GM23248 (cell line): ENCODE measurements around the gene KCNAB1.

Experiments
- EZH2 ChIP-seq: fragments of 200-600 bp; sonication (generic); IDR thresholded peaks from 2 replicates; pipeline ENCODE4 v1.6.1; 2018; ENCODE audit warnings: antibody characterized with exemption, mild to moderate bottlenecking; ENCODE audit not compliant: insufficient read depth, poor library complexity, severe bottlenecking
- EZH2phosphoT487 ChIP-seq: fragments of 200-600 bp; sonication (generic); IDR thresholded peaks from 2 replicates; pipeline ENCODE4 v1.6.1; 2018; ENCODE audit warnings: antibody characterized with exemption, moderate library complexity, mild to moderate bottlenecking, low read depth; ENCODE audit not compliant: insufficient read depth

GRCh38 chr3:156396851-156397250, 276.5 kb downstream of the KCNAB1 start:
- TF ChIP-seq EZH2 (no peak), EZH2phosphoT487 (no peak)
